Stimulated activated CD8-positive, alpha-beta memory T cell treated with anti-CD3 and anti-CD28 coated beads, Interleukin-7, amount 100 ng/mL, for 1 hour (primary cell): ENCODE results near the gene BLTP2.

Experiments
- DNase-seq, 2 donors: peaks; one replicate each; pipeline ENCODE4 v3.0.0-alpha.2; 2020; ENCODE audit warnings: low read depth in 2 of 2

Gene BLTP2

GRCh38 chr17:28598799-28599310 is 46.1 kb downstream of the BLTP2 start, which contains the start of gene SPAG5:
Gene SPAG5, minus strand, starts transcription at chr17:28599025. Its CDS starts 79 bp downstream, at chr17:28598946.
- peak; percentile 88 to 92 for DNase-seq

GRCh38 chr17:28598389-28598788 is 46.6 kb downstream of the BLTP2 start:
- DNase-seq, result no peak

- DNase-seq, result no peak
Observed at GRCh38 chr17:28597606-28598383, 47.2 kb downstream of the BLTP2 start.
